Panc1 (cell line): ENCODE measurements around the gene FBLN1. TPM values are rescaled to one million over a fixed set of nuclear protein-coding genes. Genes with fewer than 3 reads are reported as not detected.

ENCODE experiments used
- ATAC-seq: fragments of 200-7000 bp; cut with Tn5 transposase; 2 replicates; pipeline ENCODE4 v1.9.1; 2020; ENCODE audit warnings: mild to moderate bottlenecking, moderate library complexity
- BruUV-seq: library from RNA; stranded (reverse); fragments of 400-500 nt; replicated peaks from 2 replicates; lab custom pipeline; 2021; lab: Mats Ljungman, UMichigan
- CTCF ChIA-PET: fragments of 300-600 bp; sonication (Branson Sonifier 250); formaldehyde crosslinking; loops from one replicate; lab custom pipeline; 2022; ENCODE audit warnings: antibody characterized with exemption; lab: Charles Lee
- POLR2A ChIA-PET: fragments of 300-600 bp; sonication (Branson Sonifier 250); formaldehyde crosslinking; loops from one replicate; lab custom pipeline; 2022; ENCODE audit warnings: antibody characterized with exemption; lab: Charles Lee
- DNase-seq: peaks from one replicate; pipeline ENCODE4 v3.0.0-alpha.2; 2010; ENCODE audit warnings: low read depth, low spot score
- H3K27ac ChIP-seq: 2 replicates; pipeline ENCODE4 v1.5.1; 2011; ENCODE audit warnings: mild to moderate bottlenecking, low read length, inconsistent platforms
- H3K27me3 ChIP-seq: fragments of 200-500 bp; sonication (Bioruptor generic); 2 replicates; pipeline ENCODE4 v1.6.0; 2014; ENCODE audit warnings: low read length, inconsistent platforms; ENCODE audit not compliant: control insufficient read depth, insufficient read depth
- H3K36me3 ChIP-seq: fragments of 200-500 bp; sonication (Bioruptor generic); 2 replicates; pipeline ENCODE4 v1.5.1; 2014; ENCODE audit warnings: inconsistent platforms, mild to moderate bottlenecking, low read length, moderate library complexity; ENCODE audit not compliant: control insufficient read depth, insufficient read depth
- H3K4me1 ChIP-seq: 2 replicates; pipeline ENCODE4 v1.5.1; 2011; ENCODE audit warnings: inconsistent platforms, mild to moderate bottlenecking, low read length, moderate library complexity; ENCODE audit not compliant: control insufficient read depth, insufficient read depth
- H3K4me3 ChIP-seq, 2 experiments: 2 replicates each; pipeline ENCODE4 v1.5.1; 2011 to 2012; ENCODE audit warnings: low read depth in 2 of 2, low read length in 2 of 2, mild to moderate bottlenecking in 2 of 2, inconsistent platforms in 1 of 2, moderate library complexity in 1 of 2
- H3K9me3 ChIP-seq: fragments of 200-500 bp; sonication (Bioruptor generic); 2 replicates; pipeline ENCODE4 v1.5.1; 2014; ENCODE audit warnings: low read depth, mild to moderate bottlenecking, inconsistent platforms, low read length, moderate library complexity; ENCODE audit not compliant: control insufficient read depth, insufficient read depth
- POLR2AphosphoS5 ChIP-seq: IDR thresholded peaks from 2 replicates; pipeline ENCODE4 v1.6.1; 2012; ENCODE audit warnings: mild to moderate bottlenecking, low read depth, low read length, moderate library complexity
- SIN3A ChIP-seq: IDR thresholded peaks from 2 replicates; pipeline ENCODE4 v1.6.1; 2012; ENCODE audit warnings: low read depth, mild to moderate bottlenecking, low read length, moderate library complexity, borderline replicate concordance; ENCODE audit not compliant: insufficient read depth
- TCF7L2 ChIP-seq: IDR thresholded peaks from 2 replicates; pipeline ENCODE4 v1.6.1; 2011; ENCODE audit warnings: mild to moderate bottlenecking, low read depth, low read length, inconsistent platforms
- in situ Hi-C: cut with HindIII; loops from 2 replicates; pipeline ENCODE4 v1.10.0; 2016; ENCODE audit warnings: low sequenced_read_pairs, low pct_unique_long_range_greater_than_20kb
- intact Hi-C: fragments of 100-400 bp; cut with micrococcal nuclease; formaldehyde crosslinking; loops from one replicate; pipeline ENCODE4 v1.10.0; 2022; ENCODE audit not compliant: unreplicated experiment
- total RNA-seq: library from RNA; stranded (reverse); gene quantifications from one replicate; pipeline ENCODE4 v1.2.1, GENCODE V29; 2021; ENCODE audit not compliant: unreplicated experiment
- TF ChIP-seq, protein P1 (sequence below): fragments of 450-650 bp; IDR thresholded peaks from 2 replicates; pipeline ENCODE4 v1.5.1; 2017; ENCODE audit warnings: mild to moderate bottlenecking
- TF ChIP-seq, protein P2 (sequence below), 2 experiments: IDR thresholded peaks; 2 replicates each; pipeline ENCODE4 v1.6.1; 2011 to 2012; ENCODE audit warnings: low read depth in 2 of 2, control low read depth in 1 of 2, low read length in 1 of 2, mild to moderate bottlenecking in 1 of 2, moderate library complexity in 1 of 2; ENCODE audit not compliant: insufficient read depth in 1 of 2

Gene FBLN1
- total RNA-seq, 1 experiment from 2014 or later: 143 TPM

DNA sequence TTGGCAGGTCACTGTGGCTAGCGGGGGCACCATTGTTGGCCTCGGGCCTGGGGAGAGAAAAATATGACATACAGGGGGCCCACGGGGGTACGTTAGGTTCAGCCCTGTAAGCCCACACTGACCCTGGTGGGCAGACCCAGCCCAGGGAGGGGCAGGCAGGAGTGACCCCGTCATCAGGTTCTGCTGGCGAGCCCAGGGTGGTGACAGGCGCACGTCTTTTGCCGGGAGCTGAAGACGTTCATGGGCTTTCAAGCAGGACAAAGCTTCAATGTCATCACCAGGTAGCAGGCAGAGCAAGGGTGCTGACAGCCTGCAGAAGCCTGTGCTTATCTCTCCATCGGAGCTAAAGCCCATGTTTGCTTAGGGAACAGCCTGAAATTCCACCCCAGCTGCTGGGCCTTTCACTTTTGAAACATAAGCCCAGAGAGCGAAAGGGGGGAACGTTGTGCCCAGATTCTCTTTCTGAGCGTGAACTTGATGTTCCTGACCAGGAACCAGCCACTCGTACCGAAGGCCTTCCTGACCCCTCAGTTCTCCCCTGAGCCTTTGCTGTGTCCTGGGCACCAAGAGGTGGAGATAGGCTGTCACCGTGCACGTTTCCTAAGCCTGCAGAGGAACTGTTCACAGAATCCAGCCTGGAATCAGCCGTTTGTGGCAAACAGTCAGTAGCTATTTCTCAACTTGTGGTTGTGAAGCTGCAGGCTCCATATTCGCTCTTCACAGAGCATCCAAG is 94.9 kb downstream of the FBLN1 start:
- H3K9me3 ChIP-seq: no peaks in the 10 kb centered on the region
- H3K36me3 ChIP-seq: no peaks in the 10 kb centered on the region
- in situ Hi-C loops: no loop called here
- TF ChIP-seq POLR2AphosphoS5: no peak
- TF ChIP-seq, protein P1, sequence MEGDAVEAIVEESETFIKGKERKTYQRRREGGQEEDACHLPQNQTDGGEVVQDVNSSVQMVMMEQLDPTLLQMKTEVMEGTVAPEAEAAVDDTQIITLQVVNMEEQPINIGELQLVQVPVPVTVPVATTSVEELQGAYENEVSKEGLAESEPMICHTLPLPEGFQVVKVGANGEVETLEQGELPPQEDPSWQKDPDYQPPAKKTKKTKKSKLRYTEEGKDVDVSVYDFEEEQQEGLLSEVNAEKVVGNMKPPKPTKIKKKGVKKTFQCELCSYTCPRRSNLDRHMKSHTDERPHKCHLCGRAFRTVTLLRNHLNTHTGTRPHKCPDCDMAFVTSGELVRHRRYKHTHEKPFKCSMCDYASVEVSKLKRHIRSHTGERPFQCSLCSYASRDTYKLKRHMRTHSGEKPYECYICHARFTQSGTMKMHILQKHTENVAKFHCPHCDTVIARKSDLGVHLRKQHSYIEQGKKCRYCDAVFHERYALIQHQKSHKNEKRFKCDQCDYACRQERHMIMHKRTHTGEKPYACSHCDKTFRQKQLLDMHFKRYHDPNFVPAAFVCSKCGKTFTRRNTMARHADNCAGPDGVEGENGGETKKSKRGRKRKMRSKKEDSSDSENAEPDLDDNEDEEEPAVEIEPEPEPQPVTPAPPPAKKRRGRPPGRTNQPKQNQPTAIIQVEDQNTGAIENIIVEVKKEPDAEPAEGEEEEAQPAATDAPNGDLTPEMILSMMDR: no peak
- TF ChIP-seq, protein P2, sequence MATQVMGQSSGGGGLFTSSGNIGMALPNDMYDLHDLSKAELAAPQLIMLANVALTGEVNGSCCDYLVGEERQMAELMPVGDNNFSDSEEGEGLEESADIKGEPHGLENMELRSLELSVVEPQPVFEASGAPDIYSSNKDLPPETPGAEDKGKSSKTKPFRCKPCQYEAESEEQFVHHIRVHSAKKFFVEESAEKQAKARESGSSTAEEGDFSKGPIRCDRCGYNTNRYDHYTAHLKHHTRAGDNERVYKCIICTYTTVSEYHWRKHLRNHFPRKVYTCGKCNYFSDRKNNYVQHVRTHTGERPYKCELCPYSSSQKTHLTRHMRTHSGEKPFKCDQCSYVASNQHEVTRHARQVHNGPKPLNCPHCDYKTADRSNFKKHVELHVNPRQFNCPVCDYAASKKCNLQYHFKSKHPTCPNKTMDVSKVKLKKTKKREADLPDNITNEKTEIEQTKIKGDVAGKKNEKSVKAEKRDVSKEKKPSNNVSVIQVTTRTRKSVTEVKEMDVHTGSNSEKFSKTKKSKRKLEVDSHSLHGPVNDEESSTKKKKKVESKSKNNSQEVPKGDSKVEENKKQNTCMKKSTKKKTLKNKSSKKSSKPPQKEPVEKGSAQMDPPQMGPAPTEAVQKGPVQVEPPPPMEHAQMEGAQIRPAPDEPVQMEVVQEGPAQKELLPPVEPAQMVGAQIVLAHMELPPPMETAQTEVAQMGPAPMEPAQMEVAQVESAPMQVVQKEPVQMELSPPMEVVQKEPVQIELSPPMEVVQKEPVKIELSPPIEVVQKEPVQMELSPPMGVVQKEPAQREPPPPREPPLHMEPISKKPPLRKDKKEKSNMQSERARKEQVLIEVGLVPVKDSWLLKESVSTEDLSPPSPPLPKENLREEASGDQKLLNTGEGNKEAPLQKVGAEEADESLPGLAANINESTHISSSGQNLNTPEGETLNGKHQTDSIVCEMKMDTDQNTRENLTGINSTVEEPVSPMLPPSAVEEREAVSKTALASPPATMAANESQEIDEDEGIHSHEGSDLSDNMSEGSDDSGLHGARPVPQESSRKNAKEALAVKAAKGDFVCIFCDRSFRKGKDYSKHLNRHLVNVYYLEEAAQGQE (IDR thresholded peaks at IDR 0.05; ENCODE audit: insufficient read depth in 1 of 2, low read depth in 2 of 2, low read length in 1 of 2): no peak
- TF ChIP-seq SIN3A: no peak
- TF ChIP-seq TCF7L2: no peak
- ATAC-seq (no peak), DNase-seq (no peak)
- intact Hi-C loops: no loop called here
- POLR2A ChIA-PET: no interaction called here
- BruUV-seq: no TSS peak
- no peaks in the 10 kb centered on the region for H3K4me1 ChIP-seq
- H3K4me3 ChIP-seq: no peak overlapping the region
- H3K27ac ChIP-seq: no peak overlapping the region
- no peaks in the 10 kb centered on the region for H3K27me3 ChIP-seq
- CTCF ChIA-PET: interaction anchor here (0.6 kb wide), 1 partner anchor 18 kb away, joined by 6 read pairs; no protein-coding TSS in a partner anchor

DNA sequence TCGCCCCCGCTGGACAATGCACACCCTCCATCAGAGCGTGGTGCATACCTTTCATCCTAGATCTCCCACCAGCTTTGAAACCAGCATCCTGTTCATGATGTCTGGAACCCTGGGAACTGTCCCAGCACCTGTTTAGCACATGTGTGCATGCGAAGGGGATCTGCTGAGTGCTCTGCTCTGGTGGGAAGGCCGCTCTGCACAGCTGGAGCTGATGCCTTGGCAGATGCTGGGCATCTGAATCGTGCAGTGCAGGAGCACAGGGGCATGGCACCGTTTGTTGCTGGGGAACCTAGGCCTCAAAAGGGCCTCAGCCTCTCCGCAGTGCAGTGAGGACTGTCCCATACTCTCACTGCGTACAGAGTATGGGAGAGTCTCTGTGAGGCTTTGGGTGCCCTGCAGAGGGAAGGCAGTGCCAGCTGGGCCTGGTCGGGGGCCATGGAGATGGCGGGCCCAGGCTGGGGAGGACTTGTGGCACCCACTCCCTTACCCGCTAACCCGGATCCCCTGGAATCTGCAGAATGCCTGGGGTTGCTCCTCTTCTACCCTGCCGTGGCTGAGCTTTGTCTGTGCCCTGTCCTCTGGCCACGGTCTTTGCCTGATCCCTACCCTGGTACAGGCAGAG is 96.0 kb downstream of the FBLN1 start:
- intact Hi-C loops: no loop called here
- Histone ChIP-seq H3K4me1 (no peaks in the 10 kb centered on the region), H3K27ac (no peak overlapping the region), H3K27me3 (no peaks in the 10 kb centered on the region), H3K36me3 (no peaks in the 10 kb centered on the region), H3K9me3 (no peaks in the 10 kb centered on the region), H3K4me3 (no peak overlapping the region)
- ATAC-seq (no peak), DNase-seq (no peak)
- POLR2A ChIA-PET: no interaction called here
- in situ Hi-C loops: no loop called here
- no TSS peak for BruUV-seq
- TF ChIP-seq, protein P2 (IDR thresholded peaks at IDR 0.05; ENCODE audit: insufficient read depth in 1 of 2, low read depth in 2 of 2, low read length in 1 of 2): no peak
- TF ChIP-seq POLR2AphosphoS5: no peak
- TF ChIP-seq, protein P1: no peak
- TF ChIP-seq SIN3A: no peak
- no peak for TF ChIP-seq TCF7L2
- CTCF ChIA-PET: interaction anchor here (0.6 kb wide), 1 partner anchor 17 kb away, joined by 6 read pairs; no protein-coding TSS in a partner anchor
